Fibroblast of lung (primary cell): ENCODE measurements around the gene AFAP1. TPM values are rescaled to one million over a fixed set of nuclear protein-coding genes. Genes with fewer than 3 reads are reported as not detected.

Experiments used
- DNase-seq, 2 donors: peaks; one replicate each; pipeline versions ENCODE4 v3.0.0 to v3.0.0-alpha.2; 2010; ENCODE audit warnings: low read depth in 2 of 2
- H2AFZ ChIP-seq: 2 replicates; pipeline ENCODE4 v1.5.1; 2012; ENCODE audit warnings: low read length, control low read depth, inconsistent platforms
- H3K27ac ChIP-seq: 2 replicates; pipeline ENCODE4 v1.5.1; 2011; ENCODE audit warnings: low read length, control low read depth; ENCODE audit not compliant: insufficient read depth
- H3K27me3 ChIP-seq: 2 replicates; pipeline ENCODE4 v1.5.1; 2011; ENCODE audit warnings: mild to moderate bottlenecking, low read length; ENCODE audit not compliant: control insufficient read depth, insufficient read depth
- H3K36me3 ChIP-seq: 2 replicates; pipeline ENCODE4 v1.5.1; 2011; ENCODE audit warnings: low read length; ENCODE audit not compliant: control insufficient read depth, insufficient read depth
- H3K4me1 ChIP-seq: 2 replicates; pipeline ENCODE4 v1.5.1; 2011; ENCODE audit warnings: low read length; ENCODE audit not compliant: control insufficient read depth, insufficient read depth; ENCODE audit errors: extremely low read depth
- H3K4me2 ChIP-seq: 2 replicates; pipeline ENCODE4 v1.5.1; 2011; ENCODE audit warnings: low read length, control low read depth; ENCODE audit not compliant: insufficient read depth; ENCODE audit errors: extremely low read depth
- H3K4me3 ChIP-seq, 4 experiments: fragments of 200-600 bp in 1 of 4; sonication (generic) in 1 of 4; replicated peaks in 1 of 4; 2 replicates each; pipeline ENCODE4 v1.5.1; 2011 to 2016; ENCODE audit warnings: low read length in 4 of 4, low read depth in 3 of 4, mild to moderate bottlenecking in 3 of 4, control low read depth in 2 of 4, inconsistent platforms in 1 of 4, mixed read lengths in 1 of 4; ENCODE audit not compliant: insufficient read depth in 1 of 4; ENCODE audit errors: control extremely low read depth in 1 of 4
- H3K79me2 ChIP-seq: 2 replicates; pipeline ENCODE4 v1.5.1; 2012; ENCODE audit warnings: mild to moderate bottlenecking, low read length, inconsistent platforms; ENCODE audit not compliant: control insufficient read depth, insufficient read depth
- H3K9ac ChIP-seq: 2 replicates; pipeline ENCODE4 v1.5.1; 2011; ENCODE audit warnings: mild to moderate bottlenecking, low read length, control low read depth; ENCODE audit not compliant: insufficient read depth
- H3K9me3 ChIP-seq: 2 replicates; pipeline ENCODE4 v1.5.1; 2012; ENCODE audit warnings: low read depth, low read length; ENCODE audit not compliant: control insufficient read depth, insufficient read depth
- H4K20me1 ChIP-seq: 2 replicates; pipeline ENCODE4 v1.5.1; 2011; ENCODE audit warnings: low read length; ENCODE audit not compliant: control insufficient read depth, insufficient read depth; ENCODE audit errors: extremely low read depth
- CTCF ChIP-seq, 2 donors: IDR thresholded peaks in 1 of 2; conservative IDR thresholded peaks in 1 of 2; 1 replicate in 1 of 2; 2 replicates in 1 of 2; pipeline ENCODE4 v1.5.1; 2011 to 2012; ENCODE audit warnings: low read length in 2 of 2, control low read depth in 1 of 2, inconsistent platforms in 1 of 2, low read depth in 1 of 2, mild to moderate bottlenecking in 1 of 2
- EZH2 ChIP-seq: IDR thresholded peaks from 2 replicates; pipeline ENCODE4 v1.5.1; 2012; ENCODE audit warnings: low read length, control low read depth, mild to moderate bottlenecking; ENCODE audit errors: missing control alignments
- polyA plus RNA-seq, 2 donors: library from polyadenylated mRNA; depleted of rRNA in 1 of 2; stranded (reverse) in 1 of 2; unstranded in 1 of 2; fragments of >200 nt; gene quantifications; 2 replicates each; pipeline ENCODE4 v1.2.1, GENCODE V29; 2011 to 2012; ENCODE audit warnings: missing spikeins in 1 of 2
- total RNA-seq: library from RNA; depleted of rRNA; stranded (reverse); fragments of >200 nt; gene quantifications from 2 replicates; pipeline ENCODE4 v1.2.1, GENCODE V29; 2014

Gene AFAP1
- total and polyA plus RNA-seq, 2 donors (not counting 1 experiment from before 2014, with no cell fraction given): 21.8 to 30.1 TPM

GRCh38 chr4:7735961-7736360, 203.7 kb downstream of the AFAP1 start:
- Histone ChIP-seq H3K9me3 (no peaks in the 10 kb centered on the region), H3K4me1 (no peaks in the 10 kb centered on the region), H2AFZ (no peak overlapping the region), H3K4me2 (no peak overlapping the region), H3K27ac (no peak overlapping the region), H4K20me1 (no peaks in the 10 kb centered on the region), H3K27me3 (no peaks in the 10 kb centered on the region), H3K79me2 (no peaks in the 10 kb centered on the region), H3K4me3 (no peak overlapping the region), H3K36me3 (no peaks in the 10 kb centered on the region), H3K9ac (no peak overlapping the region)
- no peak for TF ChIP-seq EZH2
- TF ChIP-seq CTCF (conservative IDR thresholded peaks at IDR 0.05 in 1 of 2, IDR thresholded peaks at IDR 0.05 in 1 of 2; ENCODE audit: low read depth in 1 of 2, low read length in 2 of 2): no peak
- DNase-seq: no peak

- Histone ChIP-seq H2AFZ (no peak overlapping the region), H3K36me3 (no peaks in the 10 kb centered on the region), H3K27ac (no peak overlapping the region), H3K4me1 (no peaks in the 10 kb centered on the region), H3K4me3 (no peak overlapping the region), H4K20me1 (no peaks in the 10 kb centered on the region), H3K27me3 (no peaks in the 10 kb centered on the region), H3K4me2 (no peak overlapping the region), H3K9me3 (no peaks in the 10 kb centered on the region), H3K79me2 (no peaks in the 10 kb centered on the region), H3K9ac (no peak overlapping the region)
- DNase-seq: no peak
- no peak for TF ChIP-seq CTCF (conservative IDR thresholded peaks at IDR 0.05 in 1 of 2, IDR thresholded peaks at IDR 0.05 in 1 of 2; ENCODE audit: low read depth in 1 of 2, low read length in 2 of 2)
- TF ChIP-seq EZH2: no peak
Observed at GRCh38 chr4:7735395-7735794, 204.3 kb downstream of the AFAP1 start.

- no peaks in the 10 kb centered on the region for H4K20me1 ChIP-seq
- H3K9me3 ChIP-seq: no peaks in the 10 kb centered on the region
Observed at GRCh38 chr4:7734651-7735260, 204.9 kb downstream of the AFAP1 start.

More at GRCh38 chr4:7734651-7735260, 204.9 kb downstream of the AFAP1 start:
- no peak overlapping the region for H3K4me3 ChIP-seq
- no peaks in the 10 kb centered on the region for H3K79me2 ChIP-seq
- no peak for DNase-seq
- H3K27me3 ChIP-seq: no peaks in the 10 kb centered on the region
- H3K4me2 ChIP-seq: no peak overlapping the region
- H3K9ac ChIP-seq: no peak overlapping the region
- H3K27ac ChIP-seq: no peak overlapping the region
- H3K36me3 ChIP-seq: no peaks in the 10 kb centered on the region
- TF ChIP-seq CTCF (conservative IDR thresholded peaks at IDR 0.05 in 1 of 2, IDR thresholded peaks at IDR 0.05 in 1 of 2; ENCODE audit: low read depth in 1 of 2, low read length in 2 of 2): no peak
- no peak for TF ChIP-seq EZH2
- H3K4me1 ChIP-seq: no peaks in the 10 kb centered on the region
- H2AFZ ChIP-seq: no peak overlapping the region
